Measurements from ENCODE around the gene ZMYM2. TPM values are rescaled to one million over a fixed set of nuclear protein-coding genes. Genes with fewer than 3 reads are reported as not detected.

ZMYM2 gene
- total and polyA plus RNA-seq, 4 donors = 14.0 to 212 (median 38.5) TPM

GRCh38 chr13:20119960-20120359, 161.4 kb downstream of the ZMYM2 start:
- H3K4me3 ChIP-seq = no peak overlapping the region
- DNase-seq = no peak
- H3K36me3 ChIP-seq (ENCODE audit: control insufficient read depth in 4 of 4, insufficient read depth in 4 of 4, low read length in 4 of 4) = no peaks in the 10 kb centered on the region
- TF ChIP-seq, protein P1, sequence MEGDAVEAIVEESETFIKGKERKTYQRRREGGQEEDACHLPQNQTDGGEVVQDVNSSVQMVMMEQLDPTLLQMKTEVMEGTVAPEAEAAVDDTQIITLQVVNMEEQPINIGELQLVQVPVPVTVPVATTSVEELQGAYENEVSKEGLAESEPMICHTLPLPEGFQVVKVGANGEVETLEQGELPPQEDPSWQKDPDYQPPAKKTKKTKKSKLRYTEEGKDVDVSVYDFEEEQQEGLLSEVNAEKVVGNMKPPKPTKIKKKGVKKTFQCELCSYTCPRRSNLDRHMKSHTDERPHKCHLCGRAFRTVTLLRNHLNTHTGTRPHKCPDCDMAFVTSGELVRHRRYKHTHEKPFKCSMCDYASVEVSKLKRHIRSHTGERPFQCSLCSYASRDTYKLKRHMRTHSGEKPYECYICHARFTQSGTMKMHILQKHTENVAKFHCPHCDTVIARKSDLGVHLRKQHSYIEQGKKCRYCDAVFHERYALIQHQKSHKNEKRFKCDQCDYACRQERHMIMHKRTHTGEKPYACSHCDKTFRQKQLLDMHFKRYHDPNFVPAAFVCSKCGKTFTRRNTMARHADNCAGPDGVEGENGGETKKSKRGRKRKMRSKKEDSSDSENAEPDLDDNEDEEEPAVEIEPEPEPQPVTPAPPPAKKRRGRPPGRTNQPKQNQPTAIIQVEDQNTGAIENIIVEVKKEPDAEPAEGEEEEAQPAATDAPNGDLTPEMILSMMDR (IDR thresholded peaks at IDR 0.05; ENCODE audit: control extremely low read depth, extremely low read depth) = no peak
- H3K4me1 ChIP-seq (ENCODE audit: control insufficient read depth in 5 of 5, insufficient read depth in 5 of 5, low read length in 5 of 5) = peaks cover 0 to 11% (median 4%) of the 10 kb centered on the region in 5 donors
- peaks cover 0 to 2% (median 0%) of the 10 kb centered on the region in 4 donors for H3K9me3 ChIP-seq (ENCODE audit: control insufficient read depth in 4 of 4, insufficient read depth in 3 of 4, low read length in 3 of 4)
- H3K27ac ChIP-seq (ENCODE audit: low read depth in 1 of 2, low read length in 1 of 2) = peak overlapping the region in 1 of 2 donors; percentile 14
- peak overlapping the region in 1 of 2 donors; percentile 9 for H3K9ac ChIP-seq (ENCODE audit: insufficient read depth in 1 of 2, low read length in 2 of 2)
- no peak for ATAC-seq (ENCODE audit: insufficient read depth, low FRiP score)
- 77 to 79% methylated on average over 3 of the region's 3 CpGs for WGBS, 2 donors
- H3K27me3 ChIP-seq (ENCODE audit: control insufficient read depth in 3 of 3, insufficient read depth in 3 of 3, low read length in 2 of 3) = no peaks in the 10 kb centered on the region

DNA sequence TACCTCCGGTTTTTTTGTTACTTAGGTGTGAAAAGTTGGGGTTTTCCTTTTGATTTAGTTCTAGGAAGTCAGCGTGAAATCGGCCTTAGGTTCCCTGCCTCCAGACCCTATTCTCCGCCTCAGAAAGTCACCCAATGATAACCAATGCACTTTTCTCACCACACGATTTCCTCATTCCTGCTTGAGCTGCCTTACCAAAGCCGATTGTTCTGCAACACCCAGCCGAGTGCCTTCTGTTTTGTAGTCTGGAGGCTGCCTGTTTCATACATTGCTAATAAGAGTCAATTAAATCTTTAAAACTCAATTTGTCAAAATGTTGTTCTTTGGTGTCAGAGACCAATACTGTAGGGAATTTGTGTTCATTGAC, 162.6 kb downstream of the ZMYM2 start:
- Histone ChIP-seq H3K9ac (ENCODE audit: insufficient read depth in 1 of 2, low read length in 2 of 2) (no peak overlapping the region), H3K27me3 (ENCODE audit: control insufficient read depth in 3 of 3, insufficient read depth in 3 of 3, low read length in 2 of 3) (peaks cover 0 to 3% (median 0%) of the 10 kb centered on the region in 3 donors), H3K27ac (ENCODE audit: low read depth in 1 of 2, low read length in 1 of 2) (no peak overlapping the region), H3K4me1 (ENCODE audit: control insufficient read depth in 5 of 5, insufficient read depth in 5 of 5, low read length in 5 of 5) (peaks cover 0 to 11% (median 4%) of the 10 kb centered on the region in 5 donors), H3K9me3 (ENCODE audit: control insufficient read depth in 4 of 4, insufficient read depth in 3 of 4, low read length in 3 of 4) (peaks cover 0 to 2% (median 0%) of the 10 kb centered on the region in 4 donors), H3K36me3 (ENCODE audit: control insufficient read depth in 4 of 4, insufficient read depth in 4 of 4, low read length in 4 of 4) (no peaks in the 10 kb centered on the region), H3K4me3 (no peak overlapping the region)
- TF ChIP-seq, protein P1 (IDR thresholded peaks at IDR 0.05; ENCODE audit: control extremely low read depth, extremely low read depth) = no peak
- DNase-seq = no peak
- no peak for ATAC-seq (ENCODE audit: insufficient read depth, low FRiP score)
- WGBS, 2 donors = 46 to 49% methylated on average over 7 of the region's 7 CpGs

GRCh38 chr13:20124303-20124702, 165.8 kb downstream of the ZMYM2 start:
- ATAC-seq (ENCODE audit: insufficient read depth, low FRiP score) = no peak

More at GRCh38 chr13:20124303-20124702, 165.8 kb downstream of the ZMYM2 start:
- TF ChIP-seq, protein P1 (IDR thresholded peaks at IDR 0.05; ENCODE audit: control extremely low read depth, extremely low read depth) = no peak
- DNase-seq = no peak
- peaks cover 0 to 19% (median 12%) of the 10 kb centered on the region in 5 donors for H3K4me1 ChIP-seq (ENCODE audit: control insufficient read depth in 5 of 5, insufficient read depth in 5 of 5, low read length in 5 of 5)
- H3K4me3 ChIP-seq = no peak overlapping the region
- no peaks in the 10 kb centered on the region for H3K9me3 ChIP-seq (ENCODE audit: control insufficient read depth in 4 of 4, insufficient read depth in 3 of 4, low read length in 3 of 4)
- peak overlapping the region in 1 of 2 donors; percentile 7 for H3K27ac ChIP-seq (ENCODE audit: low read depth in 1 of 2, low read length in 1 of 2)
- no peak overlapping the region for H3K9ac ChIP-seq (ENCODE audit: insufficient read depth in 1 of 2, low read length in 2 of 2)
- no peaks in the 10 kb centered on the region for H3K36me3 ChIP-seq (ENCODE audit: control insufficient read depth in 4 of 4, insufficient read depth in 4 of 4, low read length in 4 of 4)
- H3K27me3 ChIP-seq (ENCODE audit: control insufficient read depth in 3 of 3, insufficient read depth in 3 of 3, low read length in 2 of 3) = peaks cover 0 to 9% (median 2%) of the 10 kb centered on the region in 3 donors
- 78 to 95% methylated on average over 1 of the region's 1 CpG for WGBS, 2 donors

All from lung (tissue), 12 donors.